Spleen (tissue), 7 donors: ENCODE measurements around the gene ARHGAP19.

Experiments
- POLR2A ChIP-seq, 3 donors: fragments of 450-650 bp; IDR thresholded peaks; one replicate each; pipeline ENCODE4 v1.5.1; 2017; ENCODE audit warnings: antibody characterized with exemption in 3 of 3, mild to moderate bottlenecking in 1 of 3
- TF ChIP-seq, protein P1 (sequence below), 11 experiments: fragments of 200-600 bp in 7 of 11; fragments of 450-650 bp in 4 of 11; sonication (generic) in 4 of 11; IDR thresholded peaks in 8 of 11; conservative IDR thresholded peaks in 3 of 11; 1 replicate in 7 of 11; 2 replicates in 4 of 11; pipeline versions ENCODE4 v1.4.0 to v1.8.0; 2016 to 2021; ENCODE audit warnings: antibody characterized with exemption in 11 of 11, inconsistent platforms in 4 of 11, mild to moderate bottlenecking in 1 of 11
- donor health status: DM: no; HTN: no; CAD: no; lungs with moderate emphysema.
- donor health status: DM: no; HTN: no; CAD: no.
- donor health status: DM: no; HTN: no; CAD: no.

DNA sequence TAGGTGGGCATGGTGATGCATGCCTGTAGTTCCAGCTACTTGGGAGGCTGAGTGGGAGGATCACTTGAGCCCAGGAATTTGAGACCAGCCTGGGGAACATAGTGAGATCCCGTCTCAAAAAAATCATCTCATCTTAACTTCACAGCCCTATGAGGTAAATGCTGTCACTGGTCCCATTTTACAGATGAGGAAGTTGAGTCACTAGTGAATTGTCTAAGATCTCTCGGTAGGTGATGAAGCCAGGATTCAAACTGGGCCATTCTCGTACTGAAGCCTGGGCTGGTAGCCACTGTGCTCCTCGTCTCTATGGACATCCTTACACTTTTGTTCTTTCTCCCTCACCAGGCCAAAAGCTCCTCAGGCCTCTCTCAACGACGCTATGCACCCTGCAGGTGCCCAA is 113.1 kb downstream of the ARHGAP19 start:
- TF ChIP-seq, protein P1, sequence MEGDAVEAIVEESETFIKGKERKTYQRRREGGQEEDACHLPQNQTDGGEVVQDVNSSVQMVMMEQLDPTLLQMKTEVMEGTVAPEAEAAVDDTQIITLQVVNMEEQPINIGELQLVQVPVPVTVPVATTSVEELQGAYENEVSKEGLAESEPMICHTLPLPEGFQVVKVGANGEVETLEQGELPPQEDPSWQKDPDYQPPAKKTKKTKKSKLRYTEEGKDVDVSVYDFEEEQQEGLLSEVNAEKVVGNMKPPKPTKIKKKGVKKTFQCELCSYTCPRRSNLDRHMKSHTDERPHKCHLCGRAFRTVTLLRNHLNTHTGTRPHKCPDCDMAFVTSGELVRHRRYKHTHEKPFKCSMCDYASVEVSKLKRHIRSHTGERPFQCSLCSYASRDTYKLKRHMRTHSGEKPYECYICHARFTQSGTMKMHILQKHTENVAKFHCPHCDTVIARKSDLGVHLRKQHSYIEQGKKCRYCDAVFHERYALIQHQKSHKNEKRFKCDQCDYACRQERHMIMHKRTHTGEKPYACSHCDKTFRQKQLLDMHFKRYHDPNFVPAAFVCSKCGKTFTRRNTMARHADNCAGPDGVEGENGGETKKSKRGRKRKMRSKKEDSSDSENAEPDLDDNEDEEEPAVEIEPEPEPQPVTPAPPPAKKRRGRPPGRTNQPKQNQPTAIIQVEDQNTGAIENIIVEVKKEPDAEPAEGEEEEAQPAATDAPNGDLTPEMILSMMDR (IDR thresholded peaks at IDR 0.05 in 8 of 11, conservative IDR thresholded peaks at IDR 0.05 in 3 of 11) = no peak
- no peak for TF ChIP-seq POLR2A (IDR thresholded peaks at IDR 0.05)
